RPMI7951 (cell line): ENCODE results near the gene CEP192. TPM values are rescaled to one million over a fixed set of nuclear protein-coding genes. Genes with fewer than 3 reads are reported as not detected.
A peak's percentile ranks its signal among the peaks of the same experiment; 100 is the strongest.

Experiments used
- DNase-seq: peaks from one replicate; pipeline ENCODE4 v3.0.0-alpha.2; 2012; ENCODE audit warnings: low read depth
- total RNA-seq: library from RNA; depleted of rRNA; stranded (reverse); fragments of >200 nt; shearing (Covaris generic); gene quantifications from 2 replicates; pipeline ENCODE4 v1.2.3, GENCODE V29; 2014

The CEP192 gene
- total RNA-seq, 1 experiment from 2014 or later: 32.2 TPM

DNA sequence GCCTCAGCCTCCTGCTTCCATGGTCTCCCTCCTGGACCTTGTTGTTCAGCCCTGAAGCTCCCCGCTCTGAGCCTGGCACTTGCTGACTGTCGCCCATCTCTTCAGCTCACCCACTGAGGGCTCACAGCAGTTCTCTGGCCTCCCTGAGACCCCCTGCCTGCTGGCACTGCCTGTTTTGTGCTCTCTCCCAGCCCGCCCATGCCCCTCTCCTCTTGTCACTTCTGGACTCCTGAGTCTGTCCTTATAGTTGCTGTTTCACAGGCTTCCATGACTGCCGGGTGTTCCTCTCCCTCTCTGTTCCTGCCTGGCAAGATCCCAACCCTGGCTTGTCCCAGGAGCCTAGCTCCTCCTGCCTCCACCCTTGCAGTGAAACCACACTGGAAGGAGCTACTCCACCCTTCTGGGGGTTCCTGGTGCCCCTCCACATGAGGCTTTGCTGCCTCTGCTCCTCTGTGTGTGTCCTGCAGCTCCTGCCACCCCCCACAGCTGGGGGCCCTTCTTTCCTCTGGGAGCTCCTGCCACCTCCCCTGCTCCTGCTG is 110.6 kb downstream of the CEP192 start:
- no peak for DNase-seq

DNA sequence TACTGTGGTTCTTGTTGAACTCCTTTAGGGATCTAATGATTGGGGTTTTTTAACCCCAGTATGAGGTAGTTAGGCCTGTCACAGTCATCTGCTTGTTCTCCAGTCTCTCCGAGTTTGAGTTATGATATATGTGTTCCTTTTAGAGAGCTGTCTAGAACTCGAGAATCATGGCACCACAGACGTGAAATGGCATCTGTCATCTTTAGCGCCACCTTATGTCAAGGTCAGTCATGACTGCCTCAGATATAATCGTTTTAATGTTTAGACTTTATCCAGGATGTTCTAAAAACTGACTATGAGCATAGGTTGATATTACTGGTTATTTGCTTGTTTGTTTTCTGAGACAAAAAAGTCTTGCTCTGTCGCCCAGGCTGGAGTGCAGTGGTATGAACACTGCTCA is 112.2 kb downstream of the CEP192 start:
- DNase-seq: no peak

DNA sequence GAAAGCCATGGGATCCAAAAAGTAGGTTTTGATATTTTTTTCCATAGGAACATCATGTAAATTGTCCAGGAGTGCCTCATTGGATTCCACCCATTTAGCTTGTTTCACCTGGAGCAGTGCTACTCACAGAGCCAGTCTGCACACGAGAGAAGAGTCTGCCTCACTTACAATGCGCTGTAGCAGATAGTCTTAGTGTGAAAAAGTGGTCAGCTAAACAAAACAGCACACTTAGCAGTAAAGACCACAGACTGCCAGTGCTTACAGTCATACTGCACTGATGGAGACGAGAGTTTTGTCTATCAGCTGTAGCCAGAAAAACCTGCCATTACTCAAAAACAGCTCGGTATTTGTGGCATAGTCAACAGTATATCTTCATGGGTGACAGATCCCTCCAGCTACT is 113.9 kb downstream of the CEP192 start:
- DNase-seq: no peak

DNA sequence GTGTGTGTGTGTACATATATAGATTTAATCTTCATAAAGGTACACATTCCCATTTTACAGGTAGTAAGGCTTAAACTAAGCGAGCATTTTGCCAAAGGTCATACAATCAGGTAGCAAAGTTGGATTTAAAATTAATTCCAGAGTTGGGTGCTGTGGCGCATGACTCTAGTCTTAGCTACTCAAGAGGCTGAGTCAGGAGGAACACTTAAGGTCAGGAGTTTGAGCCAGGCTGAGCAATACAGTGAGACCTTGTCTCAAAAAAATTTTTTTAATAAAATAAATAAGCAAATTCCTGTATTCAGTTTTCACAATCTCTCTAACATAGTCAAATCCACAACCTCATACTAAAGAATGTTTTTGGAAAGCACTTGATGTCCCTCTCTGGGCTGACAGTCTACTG is 115.9 kb downstream of the CEP192 start:
- DNase-seq: no peak

DNA sequence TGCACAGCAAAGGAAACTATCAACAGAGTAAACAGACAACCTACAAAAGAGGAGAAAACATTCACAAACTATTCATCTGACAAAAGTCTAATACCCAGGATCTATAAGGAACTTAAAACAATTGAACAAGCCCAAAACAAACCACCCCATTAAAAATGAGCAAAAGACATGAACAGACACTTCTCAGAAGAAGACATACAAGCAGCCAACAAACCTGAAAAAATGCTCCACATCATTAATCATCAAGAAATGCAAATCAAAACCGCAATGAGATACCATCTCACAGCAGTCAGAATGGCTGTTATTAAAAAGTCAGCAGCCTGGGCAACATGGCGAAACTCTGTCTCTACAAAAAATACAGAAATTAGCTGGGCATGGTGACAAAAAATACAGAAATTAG is 117.2 kb downstream of the CEP192 start:
- DNase-seq: no peak

DNA sequence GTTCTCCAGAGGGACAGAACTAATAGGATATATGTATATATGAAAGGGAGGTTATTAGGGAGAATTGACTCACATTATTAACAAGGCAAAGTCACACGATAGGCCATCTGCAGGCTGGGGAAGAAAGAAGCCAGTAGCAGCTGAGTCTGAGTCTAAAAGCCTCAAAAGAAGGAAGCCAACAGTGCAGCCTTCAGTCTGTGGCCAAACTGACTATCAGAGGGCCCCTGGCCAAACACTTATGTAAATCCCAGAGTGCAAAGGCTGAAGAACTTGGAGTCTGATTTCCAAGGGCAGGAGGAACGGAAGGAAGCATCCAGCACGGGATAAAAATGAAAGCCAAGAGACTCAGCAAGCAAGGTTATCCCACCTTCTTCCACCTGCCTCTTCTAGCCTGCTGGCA is 119.4 kb downstream of the CEP192 start:
- DNase-seq: no peak

DNA sequence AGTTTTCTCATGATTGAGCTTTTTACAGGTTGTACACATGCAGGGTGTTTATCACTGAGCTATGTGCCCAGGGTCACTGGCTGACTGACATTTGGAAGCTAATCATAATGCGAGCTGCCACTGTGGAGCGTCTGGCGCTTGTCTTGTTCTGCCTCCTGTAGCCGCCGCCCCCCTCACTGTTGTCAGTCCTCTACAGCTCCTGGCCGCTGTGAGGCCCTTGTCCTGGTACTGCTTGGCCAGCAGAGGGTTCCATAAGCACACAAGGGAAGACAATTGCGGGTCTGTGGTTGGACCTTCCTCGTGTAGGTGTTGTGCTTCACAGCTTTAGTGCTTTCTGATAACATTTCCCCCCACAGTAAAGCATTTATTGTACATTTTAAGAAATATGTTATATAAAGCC is 121.8 kb downstream of the CEP192 start:
- DNase-seq: peak; percentile 29

DNA sequence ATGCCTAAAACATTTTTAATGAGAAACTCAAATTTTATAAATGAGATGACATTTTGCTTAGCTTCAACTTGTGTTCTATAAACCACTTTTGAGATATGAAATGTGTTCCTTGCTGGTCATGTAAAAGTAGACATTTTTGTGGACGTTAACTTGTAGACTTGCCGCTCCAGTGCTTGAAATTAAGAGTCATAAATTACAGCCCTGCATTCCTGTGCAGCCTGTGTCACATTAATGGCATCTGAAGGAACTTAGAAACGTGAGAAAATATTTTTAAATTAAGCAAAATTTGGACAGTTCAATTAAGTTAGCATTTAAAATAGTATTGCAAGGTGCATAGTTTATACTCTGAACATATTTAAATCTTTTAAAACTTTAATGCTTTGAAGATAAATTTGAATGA is 129.1 kb downstream of the CEP192 start:
- no peak for DNase-seq

DNA sequence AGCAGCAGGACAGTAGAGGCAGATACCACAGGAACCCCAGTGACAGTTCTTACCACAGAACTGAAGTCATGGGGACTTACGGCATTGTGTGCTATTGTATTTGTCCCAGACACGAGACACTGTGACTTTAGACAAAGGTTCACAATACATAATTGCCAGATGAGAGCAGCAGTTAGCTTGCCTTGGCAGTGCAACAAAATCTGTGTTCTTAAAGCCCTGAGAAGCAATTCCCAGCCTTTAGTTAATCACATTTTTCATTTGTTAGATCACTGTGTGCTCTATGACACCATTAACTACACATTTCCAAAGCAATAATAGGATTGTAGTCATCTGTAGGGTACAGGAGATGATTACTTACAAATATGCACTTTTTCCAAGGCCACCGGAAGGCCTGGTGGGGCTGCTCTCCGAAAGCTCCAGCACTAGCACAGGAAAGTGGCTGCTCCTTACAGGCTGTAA is 129.8 kb downstream of the CEP192 start:
- no peak for DNase-seq

DNA sequence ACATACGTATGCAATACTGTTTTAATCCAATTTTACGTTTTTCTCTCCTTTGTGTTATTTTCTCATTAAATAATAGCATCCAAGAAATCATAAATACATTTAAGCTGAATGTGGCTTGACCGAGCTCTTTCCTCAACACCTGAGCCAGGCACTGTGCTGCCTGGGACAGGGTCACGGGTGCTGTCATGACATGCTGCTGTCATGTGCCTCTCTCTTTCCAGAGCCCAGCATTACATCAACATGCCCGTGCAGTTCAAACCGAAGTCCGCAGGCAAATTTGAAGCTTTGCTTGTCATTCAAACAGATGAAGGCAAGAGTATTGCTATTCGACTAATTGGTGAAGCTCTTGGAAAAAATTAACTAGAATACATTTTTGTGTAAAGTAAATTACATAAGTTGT is 133.2 kb downstream of the CEP192 start:
- no peak for DNase-seq

DNA sequence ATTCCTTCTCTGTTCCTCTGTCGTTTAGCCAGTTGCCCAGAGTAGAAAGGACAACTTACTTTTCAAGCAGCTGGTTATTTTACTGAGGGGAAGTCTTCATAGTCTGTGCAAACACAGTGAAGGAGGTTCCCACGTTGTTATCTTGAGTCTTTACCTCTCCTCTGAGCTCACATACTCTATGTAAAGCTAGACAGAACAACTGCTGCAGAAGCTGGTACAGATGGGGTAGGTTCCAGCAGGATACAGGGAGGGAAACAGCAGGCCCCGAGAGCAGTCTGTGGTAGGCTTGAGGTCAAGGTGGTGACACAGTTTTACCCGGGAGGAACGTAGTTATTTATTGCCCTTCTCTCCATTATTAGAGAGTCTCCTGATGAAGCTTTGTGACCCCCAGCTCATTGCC is 134.0 kb downstream of the CEP192 start:
- DNase-seq: no peak

DNA sequence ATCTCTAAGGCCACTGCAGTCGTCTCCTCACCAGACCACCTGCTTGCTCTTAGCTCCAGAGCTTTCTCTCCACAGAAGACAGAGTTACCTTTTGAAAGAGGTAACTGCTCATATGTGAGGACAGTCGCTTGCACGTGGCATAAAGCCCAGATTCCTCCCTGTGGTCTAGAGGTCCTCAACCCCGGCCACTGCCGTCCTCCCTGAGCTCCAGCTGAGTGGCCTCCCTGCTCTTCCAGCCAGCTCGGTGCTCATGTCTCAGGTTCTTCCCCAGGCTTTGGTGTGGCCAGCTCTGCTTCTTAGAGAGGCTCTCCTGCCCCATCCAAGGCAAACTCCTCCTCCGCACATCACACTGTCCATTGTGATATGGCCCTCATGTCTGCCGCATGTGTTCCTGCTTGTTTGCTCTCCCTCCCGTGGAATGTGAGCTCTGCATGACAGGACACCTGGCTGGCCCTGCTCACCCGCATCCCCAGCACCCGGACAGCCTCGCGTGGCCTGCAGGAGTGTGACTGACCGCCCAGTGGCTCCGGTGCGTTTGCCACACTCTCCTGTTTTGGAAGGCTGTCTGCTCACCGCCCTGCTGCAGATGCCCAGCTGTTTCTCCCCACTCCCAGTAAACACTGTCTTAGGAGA is 135.9 kb downstream of the CEP192 start:
- DNase-seq: no peak

DNA sequence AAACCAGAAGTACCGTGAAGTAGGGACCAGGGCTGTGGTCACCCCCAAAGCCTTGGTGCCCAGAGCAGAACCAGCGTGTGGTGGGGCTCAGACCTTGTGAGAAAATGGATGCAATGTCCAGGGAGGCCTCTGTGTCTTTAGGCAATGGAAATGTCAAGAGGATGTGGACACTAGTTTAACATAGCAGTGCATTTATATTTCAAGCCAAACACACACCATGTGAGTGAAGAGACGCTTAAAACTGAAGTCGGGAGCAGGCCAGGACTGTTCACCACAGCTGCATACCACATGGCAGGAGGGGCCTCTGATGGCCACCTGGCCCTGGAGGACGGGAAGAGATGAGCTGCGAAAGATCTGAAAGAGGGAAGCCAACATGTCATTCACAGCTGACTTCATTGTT is 140.1 kb downstream of the CEP192 start:
- DNase-seq: no peak

DNA sequence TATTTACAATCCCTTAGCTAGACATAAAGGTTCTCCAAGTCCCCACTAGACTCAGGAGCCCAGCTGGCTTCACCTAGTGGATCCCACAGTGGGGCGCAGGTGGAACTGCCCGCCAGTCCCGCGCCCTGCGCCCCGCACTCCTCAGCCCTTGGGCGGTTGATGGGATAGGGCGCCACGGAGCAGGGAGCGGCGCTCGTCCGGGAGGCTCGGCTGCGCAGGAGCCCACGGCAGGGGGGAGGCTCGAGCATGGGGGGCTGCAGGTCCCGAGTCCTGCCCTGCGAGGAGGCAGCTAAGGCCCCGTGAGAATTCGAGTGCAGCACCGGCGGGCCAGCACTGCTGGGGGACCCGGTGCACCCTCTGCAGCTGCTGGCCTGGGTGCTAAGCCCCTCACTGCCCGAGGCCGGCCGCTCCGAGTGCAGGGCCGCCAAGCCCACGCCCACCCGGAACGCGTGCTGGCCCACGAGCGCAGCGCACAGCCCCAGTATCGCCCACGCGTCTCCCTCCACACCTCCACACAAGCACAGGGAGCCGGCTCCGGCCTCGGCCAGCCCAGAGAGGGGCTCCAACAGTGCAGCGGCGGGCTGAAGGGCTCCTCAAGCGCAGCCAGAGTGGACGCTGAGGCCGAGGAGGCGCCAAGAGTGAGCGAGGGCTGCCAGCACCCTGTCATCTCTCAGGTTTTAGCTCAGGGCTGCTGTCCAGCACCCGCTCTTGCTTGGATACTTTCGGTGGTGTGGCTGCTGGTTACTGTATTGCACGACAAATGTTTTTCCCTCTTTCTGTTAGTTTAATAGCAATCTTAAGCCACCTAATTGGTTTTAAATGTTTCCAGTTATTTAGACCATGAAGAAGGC is 143.6 kb downstream of the CEP192 start:
- no peak for DNase-seq

DNA sequence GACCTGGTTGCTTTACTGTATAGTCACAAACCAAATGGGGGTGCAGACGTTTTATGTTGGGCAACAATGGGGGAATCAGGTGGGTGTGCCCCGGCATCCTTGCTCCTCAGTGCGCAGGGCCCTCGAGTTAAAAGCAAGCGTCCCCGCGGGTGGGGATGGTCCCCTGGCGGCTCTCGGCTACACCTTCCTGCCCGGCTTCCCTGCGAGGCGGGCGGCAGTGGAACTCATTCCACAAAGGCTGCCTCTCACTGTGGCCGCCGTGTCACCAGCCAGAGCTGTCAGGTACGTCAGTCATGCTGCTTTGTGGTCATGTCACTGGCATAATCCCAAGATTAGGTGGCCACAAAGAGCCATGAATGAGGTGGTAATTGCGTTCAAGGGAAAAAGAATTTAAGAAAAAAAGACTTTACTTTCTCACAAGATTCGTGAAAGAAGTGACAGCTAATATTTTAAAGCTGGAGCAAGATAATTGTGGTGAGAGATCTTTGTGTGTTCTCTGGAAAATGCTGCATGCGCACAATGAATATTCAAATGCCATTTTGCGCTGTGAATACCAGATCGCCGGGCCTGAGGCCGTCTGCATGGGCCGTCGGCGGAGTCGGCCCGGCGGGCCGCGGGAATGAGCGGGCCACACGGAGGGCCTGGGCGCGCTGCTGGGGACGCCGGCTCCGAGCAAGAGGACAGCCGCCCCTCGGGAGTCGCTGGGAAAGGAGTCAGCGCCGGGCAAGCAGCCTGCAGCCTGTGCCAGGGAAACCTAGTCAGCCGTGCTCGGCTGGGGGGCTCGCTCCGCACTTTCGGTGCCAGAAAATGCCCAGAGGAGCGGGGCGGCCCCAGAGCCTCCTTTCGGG is 145.1 kb downstream of the CEP192 start:
- DNase-seq: peak; percentile 36

DNA sequence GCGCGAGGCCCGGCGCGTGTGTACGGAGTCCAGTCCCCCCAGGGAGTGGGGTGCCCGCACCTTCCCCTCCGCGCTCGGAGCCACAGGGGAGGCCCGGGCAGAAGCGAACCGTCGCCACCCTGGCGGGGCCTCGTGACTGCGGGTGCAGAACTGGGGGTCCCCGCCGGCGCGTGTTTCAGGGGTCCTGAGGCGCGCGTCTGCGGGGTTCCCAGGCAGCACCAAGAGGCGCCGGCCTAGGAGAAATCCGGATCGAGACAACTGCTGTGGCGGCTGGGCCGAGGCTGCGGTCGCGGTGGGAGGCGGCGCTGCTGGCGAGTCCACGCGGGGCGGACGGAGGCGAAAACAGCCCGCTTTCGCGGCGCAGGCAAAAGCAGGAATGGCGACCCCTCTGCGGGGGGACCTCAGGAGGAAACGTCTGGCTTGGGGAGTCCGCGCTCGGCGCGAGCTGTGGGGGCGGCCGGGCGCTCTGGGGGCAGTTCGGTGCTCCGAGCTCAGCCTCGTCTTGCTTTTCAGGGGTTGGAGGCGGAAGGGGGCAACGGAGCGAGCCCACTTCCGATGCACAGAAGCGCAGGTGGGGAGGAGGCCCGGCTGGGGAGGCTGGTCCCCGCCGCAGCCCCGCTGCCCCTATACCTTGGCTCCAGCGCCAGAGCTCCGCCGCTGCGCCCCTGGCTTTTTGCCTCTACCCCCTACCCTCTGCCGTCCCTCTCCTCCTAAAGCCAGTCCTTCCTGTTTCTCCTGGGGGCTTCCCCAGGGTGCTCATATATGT is 145.9 kb downstream of the CEP192 start:
- DNase-seq: peak; percentile 28

DNA sequence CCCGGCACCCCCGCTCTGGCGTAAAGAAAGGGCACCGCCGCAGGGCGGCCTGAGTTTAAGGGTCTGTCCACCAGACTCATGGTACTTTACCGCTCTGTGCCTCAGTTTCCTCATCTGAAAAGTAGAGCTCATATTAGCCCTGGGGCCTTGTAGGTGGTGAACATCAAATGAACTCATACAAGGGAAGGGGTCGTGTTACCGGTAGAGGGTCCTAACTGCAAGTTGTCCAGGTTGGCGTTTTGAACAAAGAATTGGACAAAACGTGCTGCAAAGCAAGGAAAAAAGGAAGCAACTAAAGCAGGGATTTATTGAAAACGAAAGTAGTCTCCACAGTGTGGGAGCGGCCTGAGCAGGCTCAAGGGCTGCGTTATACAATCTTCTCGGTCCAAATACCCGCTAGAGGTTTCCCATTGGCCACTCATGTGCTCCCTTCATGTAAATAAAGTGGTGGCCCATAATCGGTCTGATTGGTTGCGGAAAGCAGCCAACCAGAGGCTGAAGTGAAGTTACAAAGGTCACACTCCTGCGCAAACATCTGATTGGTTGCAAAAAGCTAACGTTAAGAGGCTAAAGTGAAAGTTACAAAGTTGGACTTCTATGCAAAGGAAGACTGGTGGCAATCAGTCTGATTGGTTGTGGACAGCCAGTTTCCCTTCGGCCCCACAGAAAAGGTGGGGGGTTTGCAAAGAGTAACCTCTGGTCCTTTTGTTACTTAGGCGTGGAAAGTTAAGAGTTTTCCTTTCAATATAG is 146.7 kb downstream of the CEP192 start:
- peak; percentile 94 for DNase-seq

DNA sequence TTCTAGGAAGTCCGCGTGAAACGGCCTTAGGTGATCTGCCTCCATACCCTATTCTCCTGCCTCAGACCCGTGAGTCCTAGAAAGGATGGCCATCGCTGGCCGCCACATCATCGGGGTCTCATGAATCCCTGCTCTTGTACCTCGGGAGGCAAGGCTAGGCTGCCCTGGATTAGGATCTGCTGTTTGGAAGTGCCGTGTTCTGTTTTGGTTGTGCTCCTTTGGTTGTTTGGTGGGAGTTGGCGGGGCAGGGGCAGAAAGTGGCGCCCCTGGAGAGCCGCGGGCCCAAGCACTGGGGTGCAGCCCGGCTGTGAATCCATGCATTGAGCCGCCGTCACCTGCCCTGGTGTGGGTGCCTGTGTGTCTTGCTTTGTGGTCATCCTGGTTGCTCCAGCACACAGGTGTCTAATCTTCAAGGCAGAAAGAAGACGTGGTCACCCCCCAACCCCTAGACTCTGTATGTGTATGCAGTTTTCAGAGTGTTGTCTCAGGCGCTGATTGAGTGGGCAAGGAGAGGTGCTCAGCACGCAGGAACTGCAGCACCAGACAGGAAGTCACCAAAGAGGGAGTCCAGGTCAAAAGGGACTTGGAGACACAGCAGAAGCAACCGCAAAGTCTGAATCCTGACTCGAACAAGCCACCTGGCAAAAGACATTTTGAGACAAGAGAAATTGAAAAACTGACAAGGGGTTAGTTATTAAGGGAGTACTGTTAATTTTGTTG is 147.4 kb downstream of the CEP192 start:
- DNase-seq: no peak

DNA sequence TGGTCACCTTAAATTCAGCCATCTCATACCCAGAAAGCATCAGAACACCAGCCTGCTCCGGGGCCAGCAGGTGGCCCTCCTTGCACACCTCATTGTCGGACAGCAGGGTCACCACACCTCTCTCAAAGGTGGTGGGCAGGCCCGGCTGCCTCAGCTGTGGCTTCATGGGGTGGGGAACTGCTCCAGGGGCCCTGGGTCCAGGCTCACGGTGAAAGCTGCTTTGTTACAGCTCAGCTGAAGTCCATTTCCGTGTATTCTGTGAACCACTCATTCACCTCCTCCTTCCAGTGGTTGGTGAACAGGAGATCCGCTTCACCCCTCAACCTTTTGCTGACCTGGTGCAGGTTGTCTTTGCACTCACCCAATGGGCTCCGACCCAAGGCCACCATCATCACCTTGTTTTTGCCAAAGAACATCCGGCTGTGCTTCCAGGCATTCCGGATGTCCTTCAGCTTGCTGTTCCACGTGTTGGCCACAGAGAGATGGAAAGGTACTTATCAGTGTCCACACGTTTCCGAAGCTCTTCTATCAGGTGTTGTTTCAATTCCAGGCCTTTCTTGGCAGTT is 148.8 kb downstream of the CEP192 start:
- DNase-seq: no peak

DNA sequence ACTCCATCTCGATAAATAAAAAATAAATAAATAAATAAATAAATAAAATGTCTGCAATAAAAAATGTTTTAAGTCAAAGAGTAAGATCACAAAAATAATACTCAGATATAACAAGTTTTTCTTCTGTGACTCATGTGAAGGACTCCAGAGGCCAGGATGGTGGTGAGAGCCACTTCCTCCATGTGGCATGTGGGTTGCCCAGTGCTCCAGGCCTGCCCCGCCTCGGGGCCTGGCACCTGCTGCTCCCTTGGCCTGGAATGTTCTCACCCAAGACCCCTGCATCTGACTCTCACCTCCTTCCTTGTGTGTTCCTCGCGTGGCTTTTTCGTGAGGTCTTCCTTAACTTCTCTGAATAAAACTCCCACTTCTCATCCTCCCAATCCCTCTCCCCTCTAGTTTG is 150.0 kb downstream of the CEP192 start:
- no peak for DNase-seq
